ENCODE results near the gene ELL. TPM values are rescaled to one million over a fixed set of nuclear protein-coding genes. Genes with fewer than 3 reads are reported as not detected.

ELL gene
- total and polyA plus RNA-seq, 7 donors: 6.2 to 20.2 (median 11.5) TPM

DNA sequence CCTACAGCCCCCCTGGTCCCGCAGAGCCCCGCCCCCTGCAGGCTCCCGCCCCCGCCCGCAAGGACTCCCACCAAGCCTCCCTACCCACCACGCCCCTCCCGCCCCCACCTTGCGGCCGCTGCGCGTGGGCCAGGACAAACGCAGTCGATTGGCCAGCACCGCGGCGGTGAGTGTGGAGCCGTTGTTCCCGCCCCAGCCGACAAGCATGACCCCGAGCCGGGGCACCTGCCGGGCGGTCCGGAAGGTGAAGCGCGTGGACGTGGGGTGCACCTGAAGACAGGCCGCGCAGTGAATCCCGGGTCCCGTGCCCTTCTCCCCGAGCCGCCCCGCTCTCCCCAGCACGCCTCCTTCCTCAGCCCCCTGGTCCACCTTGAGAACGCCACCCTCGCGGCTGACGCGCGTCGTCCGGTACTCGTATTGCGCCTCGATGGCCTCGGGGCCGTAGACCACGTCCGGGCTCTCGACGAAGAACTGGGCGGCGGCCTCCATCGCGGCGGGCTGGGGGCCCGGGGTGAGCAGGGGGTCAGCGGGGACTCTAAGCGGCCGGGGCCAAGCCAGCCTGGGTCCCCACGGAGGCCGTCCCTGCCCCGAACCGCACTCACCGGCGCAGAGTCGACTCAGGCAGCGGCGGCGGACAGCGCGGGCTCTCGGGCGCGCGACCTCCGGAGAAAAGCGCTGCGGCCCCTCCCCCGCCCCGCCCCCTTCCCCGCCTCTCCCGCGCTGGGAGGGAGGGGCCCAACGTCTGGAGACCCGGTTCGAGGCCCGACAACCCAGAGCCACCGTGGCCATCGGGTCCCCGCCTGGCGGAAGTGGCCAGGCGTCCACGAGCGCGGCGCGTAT, 84.2 kb downstream of the ELL start, which contains the start of gene ISYNA1:
TSS of gene ISYNA1 (minus strand) at position 643 of the 840 bp plus-strand sequence. CDS start at position 489, 154 bp downstream.
- 1% methylated on average over 99 of the region's 99 CpGs for WGBS, 2 donors
- H3K27ac ChIP-seq: peak within 1 kb of the TSS; percentile 63 to 81 (median 68)
- peaks cover 4 to 58% (median 24%) of the 10 kb centered on the region in 3 donors for H3K27me3 ChIP-seq
- peak in 2 of 4 donors; percentile 3 to 37 for TF ChIP-seq POLR2AphosphoS5 (IDR thresholded peaks at IDR 0.05)
- no peak for TF ChIP-seq POLR2A (IDR thresholded peaks at IDR 0.05)
- DNase-seq: no peak
- peak within 1 kb of the TSS; percentile 29 to 53 (median 47) for H3K4me3 ChIP-seq
- H3K36me3 ChIP-seq: peaks cover 0 to 15% (median 0%) of the 10 kb centered on the region in 4 donors
- H3K9me3 ChIP-seq: no peaks in the 10 kb centered on the region
- intact Hi-C loops (cut with DNase I): no loop called here
- peaks cover 0 to 44% (median 43%) of the 10 kb centered on the region in 4 donors for H3K4me1 ChIP-seq

GRCh38 chr19:18436671-18437490, 85.0 kb downstream of the ELL start:
- peaks cover 0 to 46% (median 44%) of the 10 kb centered on the region in 4 donors for H3K4me1 ChIP-seq
- H3K27me3 ChIP-seq: peaks cover 4 to 63% (median 24%) of the 10 kb centered on the region in 3 donors
- peak overlapping the region; percentile 63 to 81 (median 68) for H3K27ac ChIP-seq
- TF ChIP-seq POLR2A (IDR thresholded peaks at IDR 0.05) (no peak), EP300 (IDR thresholded peaks at IDR 0.05) (no peak), POLR2AphosphoS5 (IDR thresholded peaks at IDR 0.05) (peak in 1 of 4 donors; percentile 10)
- WGBS, 2 donors: 24 to 32% methylated on average over 67 of the region's 67 CpGs
- no peaks in the 10 kb centered on the region for H3K9me3 ChIP-seq
- DNase-seq: peak; percentile 88
- peak overlapping the region; percentile 29 to 53 (median 47) for H3K4me3 ChIP-seq
- peaks cover 0 to 15% (median 0%) of the 10 kb centered on the region in 4 donors for H3K36me3 ChIP-seq
- intact Hi-C loops (cut with DNase I): no loop called here

- H3K27me3 ChIP-seq: peaks cover 4 to 63% (median 24%) of the 10 kb centered on the region in 3 donors
- no peak for TF ChIP-seq CTCF (IDR thresholded peaks at IDR 0.05)
- no peak for TF ChIP-seq EP300 (IDR thresholded peaks at IDR 0.05)
- TF ChIP-seq POLR2A (IDR thresholded peaks at IDR 0.05): no peak
- TF ChIP-seq POLR2AphosphoS5 (IDR thresholded peaks at IDR 0.05): no peak
- no peak overlapping the region for H3K4me3 ChIP-seq
- peaks cover 0 to 12% (median 0%) of the 10 kb centered on the region in 4 donors for H3K36me3 ChIP-seq
- WGBS, 2 donors: 86 to 88% methylated on average over 46 of the region's 46 CpGs
- H3K9me3 ChIP-seq: no peaks in the 10 kb centered on the region
- intact Hi-C loops (cut with DNase I): no loop called here
- no peak for DNase-seq
- peak overlapping the region; percentile 63 to 81 (median 68) for H3K27ac ChIP-seq
- H3K4me1 ChIP-seq: peaks cover 0 to 46% (median 44%) of the 10 kb centered on the region in 4 donors
Measured at GRCh38 chr19:18435842-18436670, 85.8 kb downstream of the ELL start.

- Histone ChIP-seq H3K36me3 (peaks cover 0 to 11% (median 0%) of the 10 kb centered on the region in 4 donors), H3K4me3 (no peak overlapping the region), H3K27me3 (peaks cover 4 to 63% (median 24%) of the 10 kb centered on the region in 3 donors), H3K27ac (no peak overlapping the region), H3K4me1 (peaks cover 0 to 46% (median 45%) of the 10 kb centered on the region in 4 donors), H3K9me3 (no peaks in the 10 kb centered on the region)
- 95 to 96% methylated on average over 49 of the region's 49 CpGs for WGBS, 2 donors
- intact Hi-C loops (cut with DNase I): no loop called here
- no peak for TF ChIP-seq POLR2A (IDR thresholded peaks at IDR 0.05)
- TF ChIP-seq POLR2AphosphoS5 (IDR thresholded peaks at IDR 0.05): no peak
- TF ChIP-seq CTCF (IDR thresholded peaks at IDR 0.05): no peak
- TF ChIP-seq EP300 (IDR thresholded peaks at IDR 0.05): no peak
- DNase-seq: no peak
Measured at GRCh38 chr19:18435178-18435841, 86.6 kb downstream of the ELL start.

All from sigmoid colon (tissue), 7 donors.